Activated CD8-positive, alpha-beta memory T cell treated with anti-CD3 and anti-CD28 coated beads, Interleukin-2, amount 50 U/mL, for 24 hours (primary cell): ENCODE results near the gene SMIM20.

Experiments
- DNase-seq: peaks from one replicate; pipeline ENCODE4 v3.0.0-alpha.2; 2020; ENCODE audit errors: extremely low read depth

Gene SMIM20

GRCh38 chr4:25955705-25956104 is 41.7 kb downstream of the SMIM20 start:
- DNase-seq = no peak

- DNase-seq = no peak
These were observed 42.2 kb downstream of the SMIM20 start for GRCh38 chr4:25956260-25956659.

GRCh38 chr4:25958110-25958509 is 44.1 kb downstream of the SMIM20 start:
- no peak for DNase-seq

DNA sequence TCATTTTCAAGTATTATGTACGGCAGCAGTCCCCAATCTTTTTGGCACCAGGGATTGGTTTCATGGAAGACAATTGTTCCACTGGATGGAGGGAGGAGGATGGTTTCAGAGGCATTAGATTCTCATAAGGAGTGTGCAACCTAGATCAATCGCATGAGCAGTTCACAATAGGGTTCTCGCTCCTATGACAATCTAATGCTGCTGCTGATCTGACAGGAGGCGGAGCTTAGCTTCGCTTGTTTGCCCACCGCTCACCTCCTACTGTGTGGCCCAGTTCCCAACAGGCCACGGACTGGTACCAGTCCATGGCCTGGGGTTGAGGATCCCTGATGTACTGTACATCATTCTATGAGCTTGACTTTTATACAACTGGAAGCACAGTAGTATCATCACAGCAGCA is 48.4 kb downstream of the SMIM20 start:
- no peak for DNase-seq

GRCh38 chr4:25965629-25966028 is 51.6 kb downstream of the SMIM20 start:
- DNase-seq = no peak

DNA sequence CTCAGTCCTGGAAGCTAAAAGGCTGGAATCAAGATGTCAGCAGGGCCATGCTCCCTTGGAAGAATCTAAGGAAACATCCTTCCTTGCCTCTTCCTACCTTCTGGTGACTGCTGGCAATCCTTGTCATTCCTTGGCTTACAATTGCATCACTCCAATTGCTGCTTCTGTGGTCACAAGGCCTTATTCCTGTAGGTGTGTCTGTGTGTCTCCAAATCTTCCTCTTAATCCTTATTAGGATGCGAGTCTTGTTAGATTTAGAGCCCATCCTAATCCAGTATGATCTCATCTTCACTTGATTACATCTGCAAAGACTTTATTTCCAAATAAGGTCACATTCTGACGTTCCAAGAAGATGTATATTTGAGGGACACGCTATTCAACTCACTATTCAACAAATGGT is 52.2 kb downstream of the SMIM20 start:
- no peak for DNase-seq

- DNase-seq = no peak
These were observed 55.5 kb downstream of the SMIM20 start for GRCh38 chr4:25969374-25970155.

GRCh38 chr4:25970226-25970675 is 56.2 kb downstream of the SMIM20 start:
- no peak for DNase-seq

DNA sequence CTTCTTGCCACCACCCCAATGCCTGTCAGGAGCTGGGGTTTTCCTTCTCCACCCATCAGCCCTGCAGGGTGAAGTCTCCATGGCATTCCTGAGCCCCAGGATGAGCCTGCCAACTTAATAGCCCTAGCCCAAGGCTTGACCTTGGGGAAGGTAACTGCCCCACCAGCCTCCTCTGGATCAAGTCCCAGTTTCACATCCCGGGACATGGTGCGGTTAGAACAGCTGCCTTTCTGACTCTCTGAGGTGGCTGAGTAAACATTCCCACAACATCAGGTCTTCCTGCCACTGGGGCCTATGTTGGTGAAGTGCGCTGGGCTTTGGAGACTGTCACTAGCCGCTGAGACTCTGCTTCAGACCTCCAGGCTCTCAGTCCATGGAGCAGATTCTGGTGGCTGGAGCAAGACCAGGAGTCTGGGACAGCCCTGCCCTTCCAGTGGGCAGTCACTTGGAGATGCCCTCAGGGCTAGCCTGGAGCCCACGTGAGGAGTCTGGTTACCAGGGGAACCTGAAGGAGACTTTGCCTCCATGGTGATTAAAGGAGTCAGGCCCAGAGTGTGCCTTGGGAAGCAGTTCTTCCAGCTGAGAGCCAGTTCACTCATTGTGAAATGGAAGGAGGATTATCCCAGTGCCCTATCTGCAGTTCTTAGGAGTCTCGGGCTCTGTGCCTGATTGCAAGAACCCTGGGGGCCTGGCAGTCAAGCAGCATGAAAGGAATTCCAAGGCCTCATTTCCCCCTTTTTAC is 56.8 kb downstream of the SMIM20 start:
- DNase-seq = no peak

DNA sequence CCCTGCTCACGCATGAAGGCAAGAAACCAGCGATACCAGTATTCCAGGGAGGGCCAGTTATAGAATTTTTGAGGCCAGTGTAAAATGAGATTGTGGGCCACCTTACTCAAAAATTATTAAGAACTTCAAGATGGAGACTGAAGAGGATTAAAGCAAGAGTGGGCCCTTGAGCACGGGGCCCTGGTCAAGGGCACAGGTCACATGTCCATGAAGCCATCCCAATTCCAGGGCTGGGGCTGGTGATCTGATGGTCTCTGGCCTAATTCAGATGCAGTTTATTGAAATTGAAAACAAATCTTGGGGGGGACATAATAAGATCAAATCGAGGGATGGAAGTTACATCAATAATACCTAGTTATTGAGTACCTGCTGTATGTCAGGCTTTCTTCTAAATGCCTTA is 58.3 kb downstream of the SMIM20 start:
- DNase-seq = no peak

- no peak for DNase-seq
These were observed 59.1 kb downstream of the SMIM20 start for GRCh38 chr4:25972984-25973745.

DNA sequence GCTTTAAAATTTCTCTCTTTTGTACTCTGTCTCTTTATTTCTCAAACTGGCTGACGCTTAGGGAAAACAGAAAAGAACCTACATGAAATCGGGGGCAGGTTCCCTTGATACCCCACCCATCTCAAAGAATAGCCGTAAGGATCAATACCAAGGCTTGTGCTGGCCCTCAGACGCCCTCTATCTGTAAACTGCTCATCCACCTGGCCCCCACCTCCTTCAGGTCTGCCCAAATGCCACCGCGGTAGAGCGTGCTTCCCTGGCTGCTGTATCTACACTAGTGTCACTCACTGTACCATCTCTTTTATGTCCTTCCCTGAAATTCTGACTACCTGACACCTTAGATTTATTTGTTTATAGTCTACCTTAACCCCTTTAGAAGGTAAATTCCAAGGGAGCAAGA is 62.8 kb downstream of the SMIM20 start:
- no peak for DNase-seq

GRCh38 chr4:25977397-25978170 is 63.6 kb downstream of the SMIM20 start:
- DNase-seq = no peak

GRCh38 chr4:25978327-25978726 is 64.3 kb downstream of the SMIM20 start:
- no peak for DNase-seq
